Frontal cortex (tissue), 4 donors: ENCODE data around the gene MMP10. TPM values are rescaled to one million over a fixed set of nuclear protein-coding genes. Genes with fewer than 3 reads are reported as not detected.

ENCODE experiments used
- DNase-seq, 2 donors: peaks; one replicate each; pipeline ENCODE4 v3.0.0; 2012; ENCODE audit warnings: low spot score in 2 of 2
- FAIRE-seq: peaks from 2 replicates; lab custom pipeline; 2012; peaks lifted over from hg19 to GRCh38; lab: Jason Lieb, UNC
- total RNA-seq: library from RNA; depleted of rRNA; stranded (reverse); fragments of >200 nt; gene quantifications from one replicate; pipeline ENCODE4 v1.2.3, GENCODE V29; 2014
- donor health status: control.
- donor health status: control.
- donor health status: control.

Gene MMP10
- total RNA-seq = not detected

DNA sequence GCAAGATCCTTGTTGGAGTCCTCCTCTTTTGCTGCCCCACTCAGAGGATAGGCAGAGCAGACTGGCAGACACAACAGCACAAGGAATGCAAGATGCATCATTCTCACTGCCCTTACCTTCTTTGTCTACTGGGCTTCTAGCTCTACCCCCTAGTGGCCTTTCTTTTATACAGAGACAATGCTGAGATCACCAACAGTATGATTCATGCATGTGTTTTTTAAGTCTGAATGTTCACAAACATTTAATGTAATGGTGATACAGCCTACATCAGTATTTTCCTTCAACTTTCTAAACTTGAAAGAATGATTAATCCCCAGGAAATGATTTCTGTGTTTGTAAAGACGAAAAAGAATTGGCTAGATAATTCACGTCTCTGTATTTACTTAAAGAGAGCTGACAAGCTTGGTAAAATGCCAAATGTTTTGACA, at the start of gene MMP10:
Gene MMP10 (minus strand): TSS at position 138 of the 428 bp plus-strand sequence. CDS start 37 bp downstream, at position 101.
- DNase-seq (no peak), FAIRE-seq (no peak)

- no peak for FAIRE-seq
Observed at GRCh38 chr11:102829316-102830000, 49.0 kb upstream of the MMP10 start.

DNA sequence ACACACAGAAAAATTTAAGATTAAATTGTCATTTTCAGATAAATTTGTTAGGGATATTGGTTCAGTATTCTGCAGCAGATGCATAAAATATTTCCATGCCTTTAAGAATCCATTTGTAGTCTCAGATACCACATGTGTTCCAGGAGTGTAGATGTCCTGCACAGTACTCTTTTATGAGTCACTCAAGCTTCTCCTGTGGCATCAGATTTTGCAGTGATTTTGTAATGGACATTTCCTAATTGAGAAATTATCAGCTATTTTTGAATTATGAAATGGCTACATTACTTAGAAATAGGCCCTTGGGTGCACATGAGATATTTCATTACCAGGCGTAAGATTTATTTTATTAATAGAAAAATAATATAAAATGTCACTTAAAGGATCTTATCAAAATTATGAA, 44.1 kb upstream of the MMP10 start:
- DNase-seq (no peak), FAIRE-seq (no peak)

More at GRCh38 chr11:102829316-102830000, 49.0 kb upstream of the MMP10 start:
- no peak for DNase-seq

DNA sequence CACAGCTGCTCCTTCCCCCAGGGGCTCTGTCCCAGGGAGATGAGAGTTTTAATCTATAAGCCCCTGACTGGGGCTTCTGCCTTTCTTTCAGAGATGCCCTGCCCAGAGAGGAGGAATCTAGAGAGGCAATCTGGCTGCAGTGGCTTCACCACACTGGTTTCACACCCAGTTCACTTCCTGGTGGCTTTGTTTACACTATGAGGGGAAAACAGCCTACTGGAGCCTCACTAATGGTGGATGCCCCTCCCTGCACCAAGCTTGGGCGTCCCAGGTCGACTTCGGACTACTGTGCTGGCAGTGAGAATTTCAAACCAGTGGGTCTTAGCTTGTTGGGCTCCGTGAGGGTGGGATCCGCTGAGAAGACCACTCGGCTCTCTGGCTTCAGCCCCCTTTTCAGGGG, 39.1 kb upstream of the MMP10 start:
- DNase-seq (no peak), FAIRE-seq (no peak)

- FAIRE-seq (no peak), DNase-seq (no peak)
Observed at GRCh38 chr11:102813484-102813883, 33.1 kb upstream of the MMP10 start.

GRCh38 chr11:102812188-102812587, 31.8 kb upstream of the MMP10 start:
- DNase-seq (no peak), FAIRE-seq (no peak)

GRCh38 chr11:102810950-102811660, 30.7 kb upstream of the MMP10 start:
- FAIRE-seq (no peak), DNase-seq (peak in 1 of 2 donors; percentile 18)

DNA sequence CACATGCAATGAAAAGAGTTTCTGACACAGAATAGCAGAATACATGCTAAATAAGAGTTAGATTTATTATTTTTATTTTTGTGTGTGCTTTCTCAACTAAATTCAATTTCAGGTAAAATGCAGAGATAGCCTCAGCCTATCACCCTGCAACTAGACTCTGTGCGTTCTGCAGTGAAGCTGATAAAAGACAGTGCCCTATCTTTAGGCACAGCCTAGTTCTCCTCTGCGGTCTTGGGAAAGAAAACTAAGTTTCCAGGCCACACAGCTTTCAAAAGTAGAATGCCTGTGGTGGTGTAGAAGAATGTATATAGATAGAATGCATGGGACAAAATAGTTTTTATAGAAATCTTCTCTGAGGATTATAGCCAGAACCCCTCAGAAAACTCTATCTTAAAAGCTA, 29.5 kb upstream of the MMP10 start:
- DNase-seq = no peak
- no peak for FAIRE-seq

DNA sequence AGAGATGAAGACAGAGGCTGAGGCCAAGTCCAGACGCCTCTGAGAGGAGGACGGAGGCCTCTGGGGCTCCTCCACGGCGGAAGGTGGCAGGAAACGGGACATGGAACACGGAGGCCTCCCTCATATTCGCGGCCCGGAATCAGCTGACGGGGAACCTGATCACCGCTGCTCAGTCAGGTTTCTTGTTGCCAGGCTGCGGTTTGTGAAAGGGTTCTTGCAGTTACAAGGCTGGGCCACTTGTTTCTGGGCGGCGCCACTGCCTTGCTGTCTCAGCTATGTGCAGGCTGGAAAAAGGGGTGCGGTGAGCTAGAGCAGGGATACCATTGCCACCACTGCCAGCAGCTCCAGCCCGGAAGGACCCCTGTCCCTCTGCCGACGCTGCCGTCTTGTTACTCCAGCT, 27.5 kb upstream of the MMP10 start:
- no peak for FAIRE-seq

DNA sequence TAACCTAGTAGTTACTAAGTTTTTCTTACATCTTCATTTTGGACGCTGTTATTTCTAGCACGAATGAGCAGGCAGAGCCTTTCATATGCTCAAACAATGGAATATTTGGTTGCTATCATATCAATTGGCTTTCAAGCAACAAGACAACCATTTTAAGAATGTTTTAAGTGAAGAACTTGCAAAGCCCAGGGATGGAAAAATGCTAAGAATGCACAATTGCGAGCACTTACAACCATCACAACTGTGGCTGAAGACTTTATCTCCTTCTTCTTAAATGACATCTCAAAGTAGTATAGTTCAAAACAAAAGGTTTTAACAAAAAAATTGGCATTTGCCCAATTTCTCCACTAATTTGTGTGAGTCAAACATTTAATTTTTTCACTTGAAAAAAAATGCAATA, 25.9 kb upstream of the MMP10 start:
- FAIRE-seq (no peak), DNase-seq (no peak)

More for the DNA sequence above, 27.5 kb upstream of the MMP10 start:
- DNase-seq = no peak

GRCh38 chr11:102802341-102802740, 21.9 kb upstream of the MMP10 start:
- DNase-seq (no peak), FAIRE-seq (no peak)

DNA sequence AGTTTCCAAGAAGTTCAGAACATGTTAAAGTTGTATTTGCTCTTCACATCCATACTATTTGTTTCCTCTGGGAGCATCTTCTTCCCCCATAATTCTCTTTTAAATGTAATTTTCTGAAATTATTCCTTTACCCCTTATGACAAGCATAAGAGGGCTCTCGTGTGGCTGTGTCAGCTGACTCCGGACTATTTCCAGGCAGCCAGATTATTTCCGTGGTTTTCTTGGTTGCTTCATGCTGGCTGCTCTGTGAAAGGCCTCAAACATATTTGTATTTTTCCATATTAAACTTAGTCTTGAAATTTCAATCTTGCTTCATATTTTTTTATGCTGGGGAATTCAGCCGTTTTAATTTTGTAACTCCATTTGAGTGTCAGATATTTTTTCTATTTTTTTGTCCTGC, 20.3 kb upstream of the MMP10 start:
- no peak for FAIRE-seq
- no peak for DNase-seq

DNA sequence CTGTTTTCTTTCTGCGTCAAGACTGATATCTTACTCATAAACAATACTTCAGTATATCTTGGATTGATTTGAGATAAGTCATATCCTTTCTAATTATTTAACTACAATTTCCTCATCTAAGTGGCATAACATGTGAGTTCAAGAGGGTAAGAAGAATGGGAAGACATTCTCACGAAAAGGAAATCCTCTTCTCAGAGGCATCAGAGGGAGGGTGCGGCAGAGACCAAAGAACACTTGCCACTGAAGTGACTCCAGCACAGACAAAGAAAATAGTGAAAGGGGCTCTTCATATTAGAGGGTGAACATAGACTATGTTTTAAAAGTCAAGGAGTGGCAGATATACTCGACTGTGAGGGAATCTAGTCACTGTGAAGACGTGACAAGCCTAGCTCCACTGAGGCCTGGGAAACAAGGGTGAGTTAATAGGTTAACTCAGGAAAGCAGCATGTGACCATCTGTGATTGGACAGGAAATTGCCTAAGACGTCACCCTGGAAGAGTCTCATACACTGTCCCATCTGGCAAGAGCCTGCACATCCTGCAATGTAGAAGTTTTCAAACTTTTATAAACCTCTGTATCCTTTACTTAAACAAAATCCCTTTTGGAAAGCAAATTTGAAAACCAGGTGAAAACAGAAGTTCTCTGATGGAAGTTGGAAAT, 19.4 kb upstream of the MMP10 start:
- no peak for FAIRE-seq
- DNase-seq = no peak

- FAIRE-seq (no peak), DNase-seq (no peak)
Observed at GRCh38 chr11:102798012-102798746, 17.8 kb upstream of the MMP10 start, which contains the start of gene MMP1. Gene MMP1 (minus strand): TSS chr11:102798160. CDS start chr11:102798092, 68 bp downstream.

DNA sequence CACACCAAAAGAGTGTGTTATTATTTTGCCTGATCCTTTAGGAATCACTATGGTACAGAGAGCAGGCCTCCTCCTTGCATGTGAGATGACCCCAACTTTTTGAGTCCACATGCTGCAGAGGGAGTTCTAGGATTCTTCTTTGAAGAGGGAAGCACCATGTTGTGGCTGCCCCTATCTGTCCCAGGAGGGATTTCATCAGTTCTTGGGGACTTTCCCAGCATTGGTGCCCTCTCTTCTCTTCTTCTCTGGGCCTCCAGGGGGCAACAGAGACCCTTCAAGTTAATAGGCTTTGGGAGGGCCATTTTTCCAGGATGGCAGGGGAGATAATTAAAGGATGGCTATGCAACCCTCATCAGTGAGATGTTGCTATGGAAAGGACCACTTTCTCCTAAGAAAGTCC, 14.0 kb upstream of the MMP10 start:
- no peak for DNase-seq
- no peak for FAIRE-seq

DNA sequence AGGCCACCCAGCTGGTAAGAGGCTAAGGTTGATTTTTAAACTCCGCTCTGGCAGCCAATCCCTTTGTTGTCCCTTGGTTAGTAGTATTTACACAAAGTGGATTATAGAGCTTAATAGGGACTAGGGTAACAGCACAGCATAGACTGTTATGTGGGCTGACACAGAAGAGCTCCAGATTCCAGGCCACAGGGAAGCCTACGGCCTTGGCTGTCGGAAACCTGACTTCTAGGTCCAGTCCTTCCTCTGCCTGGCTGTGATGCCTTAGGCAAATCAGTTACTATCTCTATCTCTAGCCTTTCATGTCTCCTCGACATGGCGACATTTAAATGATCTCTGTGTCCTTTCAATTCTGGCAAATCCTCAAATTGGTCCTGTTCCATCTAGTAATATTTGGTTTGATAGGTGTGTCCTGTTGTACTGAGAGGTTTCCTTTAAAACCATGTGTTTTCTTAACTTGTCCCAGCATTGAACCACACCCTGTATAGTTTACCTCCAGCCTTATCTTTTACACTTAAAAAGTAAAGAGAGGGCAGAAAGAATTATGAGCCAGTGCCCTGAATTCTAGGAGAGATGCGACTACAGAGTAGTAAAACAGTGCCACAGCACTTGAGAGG, 13.4 kb upstream of the MMP10 start:
- DNase-seq = no peak
- no peak for FAIRE-seq

- DNase-seq (no peak), FAIRE-seq (no peak)
Observed at GRCh38 chr11:102792604-102793003, 12.2 kb upstream of the MMP10 start.

GRCh38 chr11:102791271-102792036, 11.0 kb upstream of the MMP10 start:
- FAIRE-seq (no peak), DNase-seq (no peak)
